Measurements from ENCODE around the gene SERHL2. TPM values are rescaled to one million over a fixed set of nuclear protein-coding genes. Genes with fewer than 3 reads are reported as not detected.

Gene SERHL2
- polyA plus RNA-seq, 1 of the 3 experiments (the other 2 are of a cell fraction), result 3.1 TPM

- no peaks in the 10 kb centered on the region for H3K27me3 ChIP-seq (ENCODE audit: insufficient read depth)
- no peaks in the 10 kb centered on the region for H3K9me3 ChIP-seq
- H3K79me2 ChIP-seq (ENCODE audit: insufficient read depth), result 0 out of 2 replicates have a peak, but pooled peaks cover 4% of the 10 kb centered on the region
- H3F3A ChIP-seq (replicated peaks; ENCODE audit: insufficient read depth), result no peaks in the 10 kb centered on the region
- ChIA-PET POLR2A (interaction anchor here (1.4 kb wide), 1 partner anchor 27 kb away, joined by 5 read pairs; no protein-coding TSS in a partner anchor), CTCF (no interaction called here)
- no peak overlapping the region for H3K27ac ChIP-seq (ENCODE audit: low read depth in 2 of 2, low read length in 1 of 2)
- no peak overlapping the region for H3K4me2 ChIP-seq
- DNase-seq, result no peak
- no CpG with 5 or more reads among the region's 3 CpGs for WGBS (ENCODE audit: low lambda C conversion rate)
- H3K36me3 ChIP-seq (replicated peaks in 1 of 2; ENCODE audit: control insufficient read depth in 1 of 2, insufficient read depth in 2 of 2, low read length in 1 of 2), result peaks cover 19 to 41% of the 10 kb centered on the region in 2 experiments
- no peak overlapping the region for H2AFZ ChIP-seq (ENCODE audit: low read depth)
- no peaks in the 10 kb centered on the region for H3K9me2 ChIP-seq
- TF ChIP-seq FOSL2 (IDR thresholded peaks at IDR 0.05; ENCODE audit: borderline replicate concordance, low read depth), result no peak
- TF ChIP-seq RAD21 (IDR thresholded peaks at IDR 0.05; ENCODE audit: low read length), result no peak
- TF ChIP-seq CTCF (IDR thresholded peaks at IDR 0.05), result no peak
- TF ChIP-seq MXI1 (IDR thresholded peaks at IDR 0.05; ENCODE audit: low read depth, low read length), result peak; percentile 44; the same call in 1 of the 2 replicates
- TF ChIP-seq TCF12 (IDR thresholded peaks at IDR 0.05), result no peak
- no peak for TF ChIP-seq FOXM1 (IDR thresholded peaks at IDR 0.05; ENCODE audit: low read depth)
- TF ChIP-seq USF2 (IDR thresholded peaks at IDR 0.05; ENCODE audit: borderline replicate concordance, low read depth, low read length), result no peak
- TF ChIP-seq EP300 (IDR thresholded peaks at IDR 0.05; ENCODE audit: borderline replicate concordance in 1 of 2, low read depth in 1 of 2, low read length in 1 of 2), result no peak
- TF ChIP-seq ELF1 (IDR thresholded peaks at IDR 0.05), result no peak
- H3K4me3 ChIP-seq (ENCODE audit: low read depth in 2 of 2, low read length in 1 of 2), result no peak overlapping the region
- no peak overlapping the region for H3K9ac ChIP-seq
- no peaks in the 10 kb centered on the region for H4K20me1 ChIP-seq (ENCODE audit: insufficient read depth)
- peaks cover 0 to 14% of the 10 kb centered on the region in 2 experiments; a peak in 1 of 4 replicates for H3K4me1 ChIP-seq (ENCODE audit: control insufficient read depth in 1 of 2, insufficient read depth in 2 of 2, low read depth in 1 of 2, low read length in 1 of 2)
These were observed 41.7 kb downstream of the SERHL2 start for GRCh38 chr22:42595434-42595833.

- Histone ChIP-seq H4K20me1 (ENCODE audit: insufficient read depth) (no peaks in the 10 kb centered on the region), H2AFZ (ENCODE audit: low read depth) (no peak overlapping the region), H3K9ac (no peak overlapping the region), H3K36me3 (replicated peaks in 1 of 2; ENCODE audit: control insufficient read depth in 1 of 2, insufficient read depth in 2 of 2, low read length in 1 of 2) (peaks cover 21 to 36% of the 10 kb centered on the region in 2 experiments), H3K79me2 (ENCODE audit: insufficient read depth) (0 out of 2 replicates have a peak, but pooled peaks cover 12% of the 10 kb centered on the region), H3K4me3 (ENCODE audit: low read depth in 2 of 2, low read length in 1 of 2) (no peak overlapping the region), H3K9me3 (no peaks in the 10 kb centered on the region), H3K9me2 (no peaks in the 10 kb centered on the region), H3F3A (replicated peaks; ENCODE audit: insufficient read depth) (no peaks in the 10 kb centered on the region), H3K27ac (ENCODE audit: low read depth in 2 of 2, low read length in 1 of 2) (no peak overlapping the region), H3K4me1 (ENCODE audit: control insufficient read depth in 1 of 2, insufficient read depth in 2 of 2, low read depth in 1 of 2, low read length in 1 of 2) (peaks cover 0 to 14% of the 10 kb centered on the region in 2 experiments; a peak in 1 of 4 replicates), H3K4me2 (no peak overlapping the region), H3K27me3 (ENCODE audit: insufficient read depth) (no peaks in the 10 kb centered on the region)
- POLR2A ChIA-PET, result interaction anchor here (1.4 kb wide), 1 partner anchor 28 kb away, joined by 5 read pairs; no protein-coding TSS in a partner anchor
- CTCF ChIA-PET, result no interaction called here
- WGBS (ENCODE audit: low lambda C conversion rate), result 24% methylated on average over 2 of the region's 5 CpGs
- no peak for DNase-seq
- no peak for TF ChIP-seq YY1 (IDR thresholded peaks at IDR 0.05; ENCODE audit: low read depth)
- no peak for TF ChIP-seq PBX3 (IDR thresholded peaks at IDR 0.05)
- TF ChIP-seq CHD2 (IDR thresholded peaks at IDR 0.05; ENCODE audit: low read length, partially characterized antibody), result no peak
- TF ChIP-seq POLR2AphosphoS5 (IDR thresholded peaks at IDR 0.05; ENCODE audit: low read depth, low read length), result no peak
- TF ChIP-seq EZH2phosphoT487 (IDR thresholded peaks at IDR 0.05; ENCODE audit: borderline replicate concordance, low read depth), result no peak
- TF ChIP-seq, protein P1, sequence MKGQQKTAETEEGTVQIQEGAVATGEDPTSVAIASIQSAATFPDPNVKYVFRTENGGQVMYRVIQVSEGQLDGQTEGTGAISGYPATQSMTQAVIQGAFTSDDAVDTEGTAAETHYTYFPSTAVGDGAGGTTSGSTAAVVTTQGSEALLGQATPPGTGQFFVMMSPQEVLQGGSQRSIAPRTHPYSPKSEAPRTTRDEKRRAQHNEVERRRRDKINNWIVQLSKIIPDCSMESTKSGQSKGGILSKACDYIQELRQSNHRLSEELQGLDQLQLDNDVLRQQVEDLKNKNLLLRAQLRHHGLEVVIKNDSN (IDR thresholded peaks at IDR 0.05; ENCODE audit: borderline replicate concordance, low read depth), result no peak
- TF ChIP-seq SIN3A (IDR thresholded peaks at IDR 0.05; ENCODE audit: borderline replicate concordance, low read depth, low read length), result no peak
- TF ChIP-seq IRF3 (IDR thresholded peaks at IDR 0.05; ENCODE audit: low read depth, low read length), result no peak
- no peak for TF ChIP-seq JUND (IDR thresholded peaks at IDR 0.05)
- TF ChIP-seq, protein P2, sequence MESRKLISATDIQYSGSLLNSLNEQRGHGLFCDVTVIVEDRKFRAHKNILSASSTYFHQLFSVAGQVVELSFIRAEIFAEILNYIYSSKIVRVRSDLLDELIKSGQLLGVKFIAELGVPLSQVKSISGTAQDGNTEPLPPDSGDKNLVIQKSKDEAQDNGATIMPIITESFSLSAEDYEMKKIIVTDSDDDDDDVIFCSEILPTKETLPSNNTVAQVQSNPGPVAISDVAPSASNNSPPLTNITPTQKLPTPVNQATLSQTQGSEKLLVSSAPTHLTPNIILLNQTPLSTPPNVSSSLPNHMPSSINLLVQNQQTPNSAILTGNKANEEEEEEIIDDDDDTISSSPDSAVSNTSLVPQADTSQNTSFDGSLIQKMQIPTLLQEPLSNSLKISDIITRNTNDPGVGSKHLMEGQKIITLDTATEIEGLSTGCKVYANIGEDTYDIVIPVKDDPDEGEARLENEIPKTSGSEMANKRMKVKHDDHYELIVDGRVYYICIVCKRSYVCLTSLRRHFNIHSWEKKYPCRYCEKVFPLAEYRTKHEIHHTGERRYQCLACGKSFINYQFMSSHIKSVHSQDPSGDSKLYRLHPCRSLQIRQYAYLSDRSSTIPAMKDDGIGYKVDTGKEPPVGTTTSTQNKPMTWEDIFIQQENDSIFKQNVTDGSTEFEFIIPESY (IDR thresholded peaks at IDR 0.05; ENCODE audit: borderline replicate concordance, low read depth), result no peak
- TF ChIP-seq ELF1 (IDR thresholded peaks at IDR 0.05), result no peak
- no peak for TF ChIP-seq TAF1 (IDR thresholded peaks at IDR 0.05; ENCODE audit: borderline replicate concordance, low read depth, low read length)
- no peak for TF ChIP-seq SMC3 (IDR thresholded peaks at IDR 0.05; ENCODE audit: low read depth, low read length)
- no peak for TF ChIP-seq FOSL2 (IDR thresholded peaks at IDR 0.05; ENCODE audit: borderline replicate concordance, low read depth)
These were observed 42.6 kb downstream of the SERHL2 start for GRCh38 chr22:42596336-42596735.
